Left ventricle myocardium inferior (tissue), 1 donor: ENCODE measurements around the gene SCN10A. TPM values are rescaled to one million over a fixed set of nuclear protein-coding genes. Genes with fewer than 3 reads are reported as not detected.

Experiments
- DNase-seq: peaks from one replicate; pipeline ENCODE4 v3.0.0-alpha.2; 2020
- H3K27ac ChIP-seq: fragments of 200-600 bp; replicated peaks from 2 replicates; pipeline ENCODE4 v1.8.0; 2021
- H3K27me3 ChIP-seq: fragments of 200-600 bp; 2 replicates; pipeline ENCODE4 v1.8.0; 2021; ENCODE audit warnings: low read depth
- H3K36me3 ChIP-seq: fragments of 200-600 bp; 2 replicates; pipeline ENCODE4 v1.8.0; 2021
- H3K4me1 ChIP-seq: fragments of 200-600 bp; 2 replicates; pipeline ENCODE4 v1.8.0; 2021
- H3K4me3 ChIP-seq: fragments of 200-600 bp; 2 replicates; pipeline ENCODE4 v1.8.0; 2021; ENCODE audit warnings: mild to moderate bottlenecking, moderate library complexity
- H3K9me3 ChIP-seq: fragments of 200-600 bp; replicated peaks from 2 replicates; pipeline ENCODE4 v1.8.0; 2021
- intact Hi-C: fragments of 100-400 bp; cut with micrococcal nuclease; formaldehyde crosslinking; loops from one replicate; pipeline ENCODE4 v1.11.0; 2022
- total RNA-seq: library from RNA; stranded (reverse); fragmentation: NEBNext Ultra II Directional; extraction: Animal tissue kit (Norgen Biotek cat#: 25700); gene quantifications from one replicate; pipeline ENCODE4 v1.2.1, GENCODE V29; 2021
- TF ChIP-seq, protein P1 (sequence below): fragments of 200-600 bp; IDR thresholded peaks from 2 replicates; pipeline ENCODE4 v1.8.0; 2021; ENCODE audit warnings: antibody characterized with exemption, mild to moderate bottlenecking, borderline replicate concordance
- donor health status: DM: no; HTN: yes; CAD: no; lungs with severe emphysema.

Gene SCN10A
- total RNA-seq, 1 donor from 2014 or later: 0.19 TPM

DNA sequence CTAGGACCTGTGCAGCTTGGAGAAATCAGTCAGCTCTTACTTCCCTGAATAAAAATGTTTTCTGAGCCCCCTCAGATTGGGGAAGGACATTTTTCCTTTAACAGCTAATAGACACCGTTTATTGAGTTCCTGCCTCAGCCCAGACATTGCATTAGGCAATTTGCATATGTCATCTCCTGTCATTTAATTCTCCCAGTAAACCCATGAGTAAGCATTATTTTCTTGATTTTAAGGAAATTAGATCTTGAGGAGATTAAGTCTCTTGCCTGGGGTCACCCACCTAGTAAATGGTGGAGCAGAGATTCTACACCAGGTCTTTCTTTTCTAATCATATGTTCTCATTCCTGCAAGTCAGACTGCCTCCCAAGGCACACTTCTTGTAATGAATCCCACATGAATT, 88.0 kb downstream of the SCN10A start:
- Histone ChIP-seq H3K27me3 (no peaks in the 10 kb centered on the region), H3K4me3 (no peak overlapping the region), H3K4me1 (peaks cover 34% of the 10 kb centered on the region), H3K9me3 (no peaks in the 10 kb centered on the region), H3K36me3 (no peaks in the 10 kb centered on the region), H3K27ac (no peak overlapping the region)
- TF ChIP-seq, protein P1, sequence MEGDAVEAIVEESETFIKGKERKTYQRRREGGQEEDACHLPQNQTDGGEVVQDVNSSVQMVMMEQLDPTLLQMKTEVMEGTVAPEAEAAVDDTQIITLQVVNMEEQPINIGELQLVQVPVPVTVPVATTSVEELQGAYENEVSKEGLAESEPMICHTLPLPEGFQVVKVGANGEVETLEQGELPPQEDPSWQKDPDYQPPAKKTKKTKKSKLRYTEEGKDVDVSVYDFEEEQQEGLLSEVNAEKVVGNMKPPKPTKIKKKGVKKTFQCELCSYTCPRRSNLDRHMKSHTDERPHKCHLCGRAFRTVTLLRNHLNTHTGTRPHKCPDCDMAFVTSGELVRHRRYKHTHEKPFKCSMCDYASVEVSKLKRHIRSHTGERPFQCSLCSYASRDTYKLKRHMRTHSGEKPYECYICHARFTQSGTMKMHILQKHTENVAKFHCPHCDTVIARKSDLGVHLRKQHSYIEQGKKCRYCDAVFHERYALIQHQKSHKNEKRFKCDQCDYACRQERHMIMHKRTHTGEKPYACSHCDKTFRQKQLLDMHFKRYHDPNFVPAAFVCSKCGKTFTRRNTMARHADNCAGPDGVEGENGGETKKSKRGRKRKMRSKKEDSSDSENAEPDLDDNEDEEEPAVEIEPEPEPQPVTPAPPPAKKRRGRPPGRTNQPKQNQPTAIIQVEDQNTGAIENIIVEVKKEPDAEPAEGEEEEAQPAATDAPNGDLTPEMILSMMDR: no peak
- intact Hi-C loops: no loop called here
- DNase-seq: no peak

DNA sequence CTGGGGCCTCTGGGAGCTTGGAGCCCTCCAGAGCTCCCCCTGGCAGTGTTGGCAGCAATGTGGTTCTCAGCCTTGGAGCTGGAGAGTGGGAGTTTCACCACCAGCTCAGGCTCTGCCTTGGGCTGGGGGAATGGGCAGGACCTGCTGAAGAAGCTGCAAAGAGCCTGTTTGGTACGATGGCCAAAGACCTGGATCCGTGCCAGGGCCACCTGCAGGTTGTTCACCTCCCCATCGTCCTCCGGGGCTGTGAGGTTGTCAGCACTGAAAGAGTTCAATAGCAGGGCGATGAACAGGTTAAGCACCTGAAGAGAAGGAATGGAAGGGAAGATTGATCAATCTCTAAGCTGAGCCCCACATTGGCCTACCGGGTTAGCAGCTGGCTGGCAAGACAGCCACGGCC, 89.3 kb downstream of the SCN10A start:
- H3K36me3 ChIP-seq: no peaks in the 10 kb centered on the region
- H3K9me3 ChIP-seq: no peaks in the 10 kb centered on the region
- no peaks in the 10 kb centered on the region for H3K27me3 ChIP-seq
- peak overlapping the region; percentile 90 for H3K27ac ChIP-seq
- TF ChIP-seq, protein P1: no peak
- H3K4me1 ChIP-seq: peaks cover 38% of the 10 kb centered on the region
- DNase-seq: no peak
- H3K4me3 ChIP-seq: no peak overlapping the region
- intact Hi-C loops: no loop called here

DNA sequence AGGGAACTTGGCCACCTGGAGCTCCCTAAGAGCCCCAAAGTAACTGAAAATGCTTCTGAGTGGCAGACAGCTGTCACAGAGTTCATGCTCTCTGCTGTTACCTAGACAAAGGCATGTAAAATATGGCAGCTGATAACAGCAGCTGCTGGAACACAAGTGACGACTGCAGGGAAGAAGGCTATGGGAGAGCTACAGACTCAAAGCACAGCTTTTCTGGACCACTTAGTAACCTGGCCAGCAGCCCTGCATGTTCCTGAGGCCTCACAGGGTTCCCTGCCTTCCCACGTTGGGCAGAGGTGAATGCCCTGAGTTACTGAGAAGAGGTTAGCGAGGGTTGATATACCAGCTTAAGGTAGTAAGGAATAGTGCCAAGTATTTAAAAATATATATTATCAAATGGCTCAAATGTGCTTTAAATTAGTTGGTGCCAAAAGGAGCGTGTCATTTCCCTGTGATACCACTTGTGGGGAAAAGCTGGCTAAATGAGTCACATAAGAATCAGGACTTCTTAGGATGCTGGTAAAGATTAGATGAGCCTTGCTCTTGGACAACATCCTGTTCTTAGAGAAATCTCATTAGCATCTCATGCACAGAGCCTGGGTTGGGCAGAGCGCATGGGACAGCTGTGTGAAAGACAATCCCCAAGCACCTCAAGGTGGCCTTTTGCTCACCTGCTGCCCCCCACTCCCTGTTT, 90.1 kb downstream of the SCN10A start:
- intact Hi-C loops: no loop called here
- Histone ChIP-seq H3K36me3 (no peaks in the 10 kb centered on the region), H3K9me3 (no peaks in the 10 kb centered on the region), H3K4me1 (peaks cover 38% of the 10 kb centered on the region), H3K4me3 (no peak overlapping the region), H3K27ac (peak overlapping the region; percentile 90), H3K27me3 (no peaks in the 10 kb centered on the region)
- TF ChIP-seq, protein P1: no peak
- DNase-seq: peak; percentile 79

DNA sequence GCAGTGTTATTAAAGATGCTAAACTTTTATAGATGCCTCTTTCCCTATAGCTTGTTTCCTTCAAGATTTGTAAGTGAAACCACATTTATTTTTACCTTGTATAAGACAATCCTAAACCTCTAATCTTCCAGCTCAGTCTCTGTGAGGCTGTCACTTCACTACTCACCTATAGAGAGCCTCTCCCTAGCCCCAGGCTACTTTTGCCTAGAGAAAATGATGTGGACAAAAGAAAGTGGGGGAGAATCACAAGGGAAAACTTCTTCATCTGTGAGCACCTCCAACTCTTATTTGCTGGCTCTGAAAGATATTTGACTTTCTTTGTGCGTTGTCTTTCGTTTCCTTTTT, 91.7 kb downstream of the SCN10A start:
- no peaks in the 10 kb centered on the region for H3K36me3 ChIP-seq
- DNase-seq: no peak
- no peaks in the 10 kb centered on the region for H3K9me3 ChIP-seq
- TF ChIP-seq, protein P1: no peak
- H3K4me1 ChIP-seq: peaks cover 38% of the 10 kb centered on the region
- H3K27me3 ChIP-seq: no peaks in the 10 kb centered on the region
- peak overlapping the region; percentile 90 for H3K27ac ChIP-seq
- intact Hi-C loops: no loop called here
- H3K4me3 ChIP-seq: no peak overlapping the region

DNA sequence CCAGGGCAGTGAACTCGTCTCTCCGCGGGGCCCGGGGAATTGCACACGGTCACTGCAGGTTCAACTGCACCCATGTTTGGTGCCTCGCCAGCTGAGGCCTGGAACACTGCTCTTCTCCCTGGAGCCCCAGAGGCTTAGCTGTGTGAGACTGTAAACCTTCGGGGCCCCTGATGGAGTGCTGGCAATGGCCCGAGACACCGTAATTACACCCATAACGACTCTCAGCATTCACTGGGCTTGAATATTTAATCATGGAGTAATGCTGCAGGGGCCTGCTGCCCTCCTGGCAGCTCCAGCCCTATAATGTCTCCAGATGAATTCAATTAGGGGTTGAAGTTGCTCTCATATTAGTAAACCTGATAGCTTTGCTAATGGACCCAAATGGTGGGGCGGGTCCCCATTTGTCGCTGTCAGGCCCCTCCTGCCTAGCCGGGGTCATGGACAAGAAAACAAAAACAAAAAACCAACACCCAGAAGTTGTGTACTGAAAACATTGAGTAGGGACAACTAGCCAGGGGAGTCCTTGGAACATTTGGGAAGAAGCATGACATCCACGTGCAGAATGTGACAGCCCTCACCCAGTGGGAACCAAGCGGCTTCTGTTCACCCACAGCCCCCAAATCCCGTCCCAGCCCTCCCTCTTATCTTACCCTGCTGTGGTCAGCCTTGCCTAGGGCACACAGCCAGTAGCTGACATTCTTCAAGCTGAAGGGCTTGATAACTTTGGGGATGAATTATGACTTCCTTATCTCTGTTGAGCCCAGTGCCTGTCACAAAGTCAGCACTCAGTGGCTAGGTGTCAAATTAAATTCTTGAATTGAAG, 92.2 kb downstream of the SCN10A start:
- H3K27me3 ChIP-seq: no peaks in the 10 kb centered on the region
- H3K36me3 ChIP-seq: no peaks in the 10 kb centered on the region
- H3K9me3 ChIP-seq: no peaks in the 10 kb centered on the region
- TF ChIP-seq, protein P1: no peak
- no peak overlapping the region for H3K4me3 ChIP-seq
- peaks cover 41% of the 10 kb centered on the region for H3K4me1 ChIP-seq
- intact Hi-C loops: no loop called here
- peak; percentile 57 for DNase-seq
- peak overlapping the region; percentile 90 for H3K27ac ChIP-seq
